GM18502 (cell line): ENCODE data around the gene SH3BP2.
"Not testable (repeated sequence)": the region's sequence is repeated elsewhere in the genome, so short reads cannot be mapped to it uniquely, and the experiment has no call there.

Experiments used
- ATAC-seq: cut with Tn5 transposase; IDR thresholded peaks from one replicate; pipeline ENCODE4 v1.9.1; 2021; ENCODE audit warnings: mild to moderate bottlenecking; ENCODE audit not compliant: unreplicated experiment, poor library complexity

SH3BP2 gene

DNA sequence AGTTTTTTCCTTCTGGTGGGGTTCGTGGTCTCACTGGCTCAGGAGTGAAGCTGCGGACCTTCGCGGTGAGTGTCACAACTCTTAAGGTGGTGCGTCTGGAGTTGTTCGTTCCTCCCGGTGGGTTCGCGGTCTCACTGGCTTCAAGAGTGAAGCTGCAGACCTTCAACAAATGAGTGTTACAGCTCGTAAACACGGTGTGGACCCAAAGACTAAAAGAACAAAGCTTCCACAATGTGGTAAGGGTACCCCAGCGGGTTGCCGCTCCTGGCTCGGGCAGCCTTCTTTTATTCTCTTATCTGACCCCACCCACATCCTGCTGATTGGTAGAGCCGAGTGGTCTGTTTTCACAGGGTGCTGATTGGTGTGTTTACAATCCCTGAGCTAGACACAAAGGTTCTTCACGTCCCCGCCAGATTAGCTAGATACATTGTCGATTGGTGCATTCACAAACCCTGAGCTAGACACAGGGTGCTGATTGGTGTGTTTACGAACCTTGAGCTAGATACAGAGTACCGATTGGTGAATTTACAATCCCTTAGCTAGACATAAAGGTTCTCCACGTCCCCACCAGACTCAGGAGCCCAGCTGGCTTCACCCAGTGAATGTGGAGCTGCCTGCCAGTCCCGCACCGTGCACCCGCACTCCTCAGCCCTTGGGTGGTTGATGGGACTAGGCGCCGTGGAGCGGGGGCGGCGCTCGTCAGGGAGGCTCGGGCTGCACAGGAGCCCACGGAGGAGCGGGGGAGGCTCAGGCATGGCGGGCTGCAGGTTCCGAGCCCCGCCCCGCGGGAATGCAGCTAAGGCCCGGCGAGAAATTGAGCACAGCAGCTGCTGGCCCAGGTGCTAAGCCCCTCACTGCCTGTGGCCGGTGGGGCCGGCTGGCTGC lies 30.2 kb upstream of the SH3BP2 start:
- not testable (repeated sequence) for ATAC-seq

- ATAC-seq: no peak
Observed at GRCh38 chr4:2763511-2763967, 29.3 kb upstream of the SH3BP2 start.

DNA sequence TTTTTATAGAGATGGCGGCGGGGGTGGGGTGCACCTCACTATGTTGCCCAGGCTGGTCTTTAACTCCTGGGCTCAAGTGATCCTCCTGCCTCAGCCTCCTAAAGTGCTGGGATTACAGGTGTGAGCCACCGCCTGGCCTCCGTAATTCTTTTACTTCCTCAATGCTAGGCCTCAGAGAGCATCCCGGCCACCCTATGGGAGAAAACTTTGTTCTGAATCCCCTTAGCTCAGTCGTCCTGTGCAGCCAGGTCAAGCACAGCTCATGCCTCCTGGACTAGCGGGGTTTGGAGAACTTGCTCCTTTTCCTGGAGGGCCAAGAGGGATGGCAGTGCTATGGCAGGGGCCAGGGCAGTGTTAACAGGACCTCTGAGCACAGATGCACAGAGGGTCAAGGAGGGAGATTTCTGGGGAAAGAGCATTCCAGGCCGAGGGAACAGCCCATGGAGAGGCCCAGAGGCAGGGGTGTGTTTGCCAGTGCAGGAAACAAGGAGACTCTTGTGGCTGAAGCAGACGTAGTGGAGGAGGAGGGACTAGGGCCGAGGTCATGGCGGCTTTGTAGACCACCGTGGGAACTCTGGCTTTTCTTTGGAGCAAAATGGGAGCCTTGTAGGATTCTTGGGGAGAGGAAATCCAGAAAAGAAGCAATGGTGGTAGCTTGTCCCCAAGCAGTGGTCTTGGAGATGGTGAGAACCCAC lies 26.9 kb upstream of the SH3BP2 start:
- no peak for ATAC-seq

- no peak for ATAC-seq
Observed at GRCh38 chr4:2767046-2767704, 25.7 kb upstream of the SH3BP2 start.

DNA sequence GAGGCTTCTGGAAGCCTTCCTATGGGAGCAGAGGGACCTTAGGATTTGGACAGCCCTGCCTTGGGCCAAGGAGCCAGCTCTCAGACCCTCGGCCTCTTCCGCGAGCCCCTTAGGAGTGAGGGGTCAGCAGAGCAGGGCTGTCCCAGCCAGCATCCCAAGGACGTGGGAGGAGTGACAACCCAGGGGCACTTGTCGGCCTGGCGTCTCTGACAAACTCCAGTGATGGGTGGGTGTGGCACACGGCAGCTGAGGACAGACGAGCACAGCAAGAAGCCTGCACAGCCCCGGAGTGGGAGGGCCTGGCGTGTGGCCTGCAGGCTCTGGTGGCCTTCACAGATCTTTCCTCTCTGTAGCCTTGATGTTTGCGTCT lies 25.2 kb upstream of the SH3BP2 start:
- no peak for ATAC-seq

- no peak for ATAC-seq
Observed at GRCh38 chr4:2768124-2768523, 24.8 kb upstream of the SH3BP2 start.

GRCh38 chr4:2768921-2769336 lies 24.0 kb upstream of the SH3BP2 start:
- no peak for ATAC-seq

DNA sequence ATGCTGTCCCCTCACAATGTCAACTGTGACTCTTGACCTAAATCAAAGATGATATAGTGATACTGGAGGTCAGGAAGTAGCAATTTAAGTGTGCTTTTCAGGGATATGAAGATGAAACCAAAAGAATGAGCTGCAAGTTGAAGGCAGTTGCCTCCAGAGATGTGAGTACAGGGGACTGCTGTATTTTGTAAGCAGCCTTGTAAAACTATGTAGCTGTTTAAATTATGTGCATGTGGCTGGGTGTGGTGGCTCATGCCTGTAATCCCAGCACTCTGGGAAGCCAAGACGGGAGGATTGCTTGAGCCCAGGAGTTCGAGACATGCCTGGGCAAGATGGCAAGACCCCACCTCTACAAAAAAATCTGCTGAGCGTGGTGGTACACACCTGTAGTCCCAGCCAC lies 21.6 kb upstream of the SH3BP2 start:
- ATAC-seq: no peak

GRCh38 chr4:2780643-2781042 lies 12.2 kb upstream of the SH3BP2 start:
- ATAC-seq: not testable (repeated sequence)

DNA sequence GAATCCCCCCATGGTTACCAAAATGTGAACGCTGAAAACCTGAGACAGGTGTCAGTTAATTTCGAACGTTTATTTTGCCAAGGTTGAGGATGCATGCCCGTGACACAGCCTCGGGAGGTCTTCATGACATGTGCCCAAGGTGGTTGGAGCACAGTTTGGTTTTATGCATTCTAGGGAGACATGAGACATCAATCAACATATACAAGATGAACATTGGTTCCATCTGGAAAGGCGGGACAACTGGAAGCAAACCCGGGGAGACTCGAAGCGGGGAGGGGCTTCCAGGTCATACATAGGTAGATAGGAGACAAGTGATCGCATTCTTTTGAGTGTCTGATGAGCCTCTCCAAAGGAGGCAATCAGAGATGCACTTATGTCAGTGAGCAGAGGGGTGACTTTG lies 11.0 kb upstream of the SH3BP2 start:
- no peak for ATAC-seq

DNA sequence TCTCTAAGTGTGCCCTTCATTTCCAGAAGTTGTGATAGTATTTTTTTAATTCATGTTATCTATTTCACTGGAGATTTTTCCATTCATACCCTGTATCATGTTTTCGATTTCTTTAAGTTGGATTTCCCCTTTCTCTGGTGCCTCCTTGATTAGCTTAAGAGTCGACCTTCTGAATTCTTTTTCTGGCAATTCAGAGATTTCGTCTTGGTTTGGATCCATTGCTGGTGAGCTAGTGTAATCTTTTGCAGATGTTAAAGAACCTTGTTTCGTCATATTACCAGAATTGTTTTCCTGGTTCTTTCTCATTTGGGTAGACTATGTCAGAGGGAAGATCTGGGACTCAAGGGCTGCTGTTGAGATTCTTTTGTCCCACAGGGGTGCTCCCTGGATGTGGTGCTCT lies 9.1 kb upstream of the SH3BP2 start:
- no peak for ATAC-seq

GRCh38 chr4:2785613-2786012 lies 7.3 kb upstream of the SH3BP2 start:
- peak; percentile 33 for ATAC-seq

- ATAC-seq: no peak
Observed at GRCh38 chr4:2786152-2786671, 6.7 kb upstream of the SH3BP2 start.

- peak; percentile 7 for ATAC-seq
Observed at GRCh38 chr4:2786794-2787229, 6.1 kb upstream of the SH3BP2 start.

DNA sequence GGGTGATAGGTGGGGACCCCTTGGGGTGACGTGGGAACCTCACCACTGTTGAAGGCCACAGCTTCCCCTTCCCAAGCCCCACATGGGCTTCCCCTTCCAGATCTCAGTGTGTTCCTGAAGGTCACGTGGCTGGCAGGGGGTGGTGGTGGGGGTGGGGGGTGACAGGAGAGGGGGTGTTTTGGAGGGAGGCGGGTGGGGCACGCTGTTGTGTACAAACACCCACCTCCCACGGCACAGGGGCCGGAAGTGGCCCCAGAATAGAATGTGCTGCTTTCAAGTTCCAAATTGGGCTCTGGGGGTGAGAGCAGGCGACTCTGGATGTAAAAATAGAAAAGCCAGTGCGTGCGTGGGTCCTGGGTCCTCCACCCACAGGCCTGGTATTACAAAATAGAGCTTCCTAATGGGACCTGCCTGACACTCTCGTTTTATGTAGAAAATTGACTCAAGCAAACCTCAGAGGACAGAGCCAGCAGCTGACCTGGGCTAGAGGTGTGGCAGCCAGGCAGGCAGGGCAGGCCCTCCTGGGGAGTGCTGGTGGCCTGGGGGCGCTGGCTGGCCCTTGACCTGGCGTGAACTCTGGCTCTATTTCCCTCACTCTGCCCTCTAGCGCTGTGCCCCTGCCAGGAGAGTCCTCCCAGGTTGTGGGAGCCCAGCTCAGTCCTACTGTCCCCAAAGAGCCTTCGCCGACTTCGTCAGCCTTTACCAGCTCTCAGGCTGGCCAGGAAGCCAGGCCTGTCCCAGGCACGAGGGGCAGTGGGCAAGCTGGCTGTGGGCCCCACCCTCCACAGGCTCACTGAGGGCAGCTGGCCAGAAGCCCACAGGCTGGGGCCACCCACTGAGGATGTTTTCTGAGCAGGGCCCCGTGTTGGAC lies 5.4 kb upstream of the SH3BP2 start:
- ATAC-seq: peak; percentile 72

DNA sequence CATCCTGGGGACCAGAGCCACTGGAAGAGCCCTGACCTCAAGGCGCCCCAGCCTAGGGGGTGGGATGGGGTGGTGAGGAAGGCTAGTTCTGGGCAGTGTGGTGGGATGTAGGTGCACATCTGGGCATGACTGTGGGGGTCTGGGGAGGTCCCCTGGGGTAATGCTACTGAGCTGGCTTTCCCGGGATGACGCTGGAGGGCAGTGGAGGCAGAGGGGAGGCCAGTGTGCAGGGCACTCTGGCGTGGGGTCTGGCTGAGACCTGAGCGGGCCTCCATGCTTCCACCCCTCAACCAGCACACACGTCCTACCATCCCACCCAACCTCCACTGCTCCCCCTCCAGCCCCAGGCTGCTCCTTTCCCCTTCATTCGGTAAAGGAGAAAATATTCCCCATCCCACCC lies 4.8 kb upstream of the SH3BP2 start:
- ATAC-seq: no peak

- ATAC-seq: no peak
Observed at GRCh38 chr4:2788532-2789103, 4.3 kb upstream of the SH3BP2 start.

DNA sequence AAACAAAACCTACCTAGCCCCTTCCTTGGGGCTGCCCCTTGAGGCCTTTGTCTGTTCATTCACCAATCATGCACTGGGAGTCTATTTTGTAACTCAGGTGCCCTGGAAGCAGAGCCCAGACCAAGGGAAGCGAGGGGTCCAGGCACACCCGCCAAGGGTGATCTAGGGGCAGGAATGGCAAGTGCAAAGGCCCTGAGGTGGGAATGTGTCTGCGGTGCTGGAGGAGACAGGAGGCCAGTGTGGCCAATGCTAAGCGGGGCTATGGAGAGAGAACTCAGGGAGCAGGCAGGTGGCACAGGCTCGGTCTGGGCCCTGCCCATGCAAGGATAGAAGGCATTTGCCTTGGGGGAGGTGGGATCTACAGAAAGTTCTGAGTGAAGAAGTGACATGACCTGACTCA lies 3.5 kb upstream of the SH3BP2 start:
- ATAC-seq: no peak

- no peak for ATAC-seq
Observed at GRCh38 chr4:2789793-2790582, 2.9 kb upstream of the SH3BP2 start.
